Adrenal gland (tissue), 12 donors: ENCODE measurements around the gene TNIK. TPM values are rescaled to one million over a fixed set of nuclear protein-coding genes. Genes with fewer than 3 reads are reported as not detected.
A peak's percentile ranks its signal among the peaks of the same experiment; 100 is the strongest.

Experiments
- DNase-seq, 7 donors: peaks; one replicate each; pipeline ENCODE4 v3.0.0-alpha.2; 2019 to 2020
- H3K27ac ChIP-seq, 5 donors: fragments of 200-600 bp; sonication (generic) in 4 of 5; 1 replicate in 3 of 5; 2 replicates in 2 of 5; pipeline versions ENCODE4 v1.5.1 to v1.8.0; 2016 to 2020; ENCODE audit warnings: mild to moderate bottlenecking in 1 of 5
- H3K27me3 ChIP-seq: fragments of 200-600 bp; 2 replicates; pipeline ENCODE4 v1.8.0; 2021
- H3K36me3 ChIP-seq, 2 donors: fragments of 200-600 bp; replicated peaks in 1 of 2; 1 replicate in 1 of 2; 2 replicates in 1 of 2; pipeline versions ENCODE4 v1.5.1 to v1.8.0; 2018 to 2022
- H3K4me1 ChIP-seq, 2 donors: fragments of 200-600 bp; replicated peaks in 1 of 2; 1 replicate in 1 of 2; 2 replicates in 1 of 2; pipeline versions ENCODE4 v1.5.1 to v1.8.0; 2018 to 2021
- H3K4me3 ChIP-seq, 4 donors: fragments of 200-600 bp; sonication (generic) in 3 of 4; one replicate each; pipeline ENCODE4 v1.5.1; 2016 to 2018
- H3K9me3 ChIP-seq, 3 donors: fragments of 200-600 bp; sonication (generic) in 1 of 3; replicated peaks in 1 of 3; 1 replicate in 2 of 3; 2 replicates in 1 of 3; pipeline versions ENCODE4 v1.5.1 to v1.8.0; 2016 to 2021
- POLR2A ChIP-seq, 2 donors: fragments of 450-650 bp; IDR thresholded peaks; one replicate each; pipeline ENCODE4 v1.6.1; 2017; ENCODE audit warnings: antibody characterized with exemption in 2 of 2, mild to moderate bottlenecking in 2 of 2, moderate library complexity in 1 of 2
- WGBS, 4 donors: extraction: QIAGEN DNeasy Blood & Tissue Kit in 2 of 4; methylation state at CpG; one replicate each; pipeline versions ENCODE4 v1.1.5 to v1.1.7; 2013 to 2017; 5-methylcytosine and 5-hydroxymethylcytosine counted together
- intact Hi-C, 2 donors: fragments of 100-400 bp; cut with DNase I; formaldehyde crosslinking; loops; one replicate each; pipeline versions ENCODE4 v1.14.1 to v1.15.0; 2022 to 2023
- polyA plus RNA-seq, 3 donors: library from polyadenylated mRNA; stranded (reverse); fragments of 200-250 nt in 2 of 3; fragments of 350-450 nt in 1 of 3; fragmentation: Illumina TruSeq in 1 of 3; extraction: RNeasy Lipid Tissue Mini Kit (QIAGEN cat#74804) in 1 of 3; gene quantifications; one replicate each; pipeline ENCODE4 v1.2.3, GENCODE V29; 2013 to 2014
- total RNA-seq, 9 donors: library from RNA; depleted of rRNA in 4 of 9; stranded (reverse); fragments of >200 nt in 4 of 9; fragments of 120-200 nt in 1 of 9; fragmentation: NEBNext Ultra II Directional in 1 of 9; extraction: Animal tissue kit (Norgen Biotek cat#: 25700) in 1 of 9; gene quantifications; one replicate each; pipeline versions ENCODE4 v1.1.0 to v1.2.4, GENCODE V29; 2013 to 2023
- TF ChIP-seq, protein P1 (sequence below), 6 experiments: fragments of 450-650 bp in 4 of 6; fragments of 200-600 bp in 2 of 6; sonication (generic) in 1 of 6; IDR thresholded peaks; 1 replicate in 5 of 6; 2 replicates in 1 of 6; pipeline versions ENCODE4 v1.5.1 to v1.8.0; 2016 to 2021; ENCODE audit warnings: antibody characterized with exemption in 6 of 6, mild to moderate bottlenecking in 2 of 6, moderate library complexity in 1 of 6
- donor health status: healthy with polysubstance abuse.
- donor health status: Bipolar disorder and iron deficiency.
- donor health status: DM: yes; HTN: yes; CAD: no.
- donor health status: DM: no; HTN: no; CAD: no.
- donor health status: DM: no; HTN: no; CAD: no.
- donor health status: DM: yes; HTN: yes; CAD: no.

TNIK gene
- total and polyA plus RNA-seq, 12 donors: 4.9 to 33.1 (median 10.7) TPM

DNA sequence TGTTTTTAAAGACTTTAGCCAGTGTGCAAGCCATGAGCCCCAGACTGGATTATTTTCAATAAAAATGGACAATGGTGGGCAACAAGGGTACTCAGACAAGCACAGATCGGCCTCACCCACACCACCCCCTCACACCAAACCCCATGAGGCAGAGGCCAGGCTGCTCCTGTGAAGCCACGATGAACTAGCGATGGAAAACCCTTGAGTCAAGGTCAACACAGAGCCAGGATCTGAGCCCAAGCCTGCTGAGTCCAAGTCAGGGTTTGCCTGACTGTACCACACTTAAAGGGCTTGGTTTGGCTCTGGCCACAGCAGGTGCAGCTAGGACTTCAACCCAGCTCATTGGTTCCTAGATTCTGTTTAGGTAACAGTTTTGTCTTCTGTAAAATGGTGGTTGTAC is 302.2 kb downstream of the TNIK start:
- Histone ChIP-seq H3K4me3 (no peak overlapping the region), H3K36me3 (no peaks in the 10 kb centered on the region), H3K27me3 (no peaks in the 10 kb centered on the region), H3K9me3 (peaks cover 0 to 3% (median 0%) of the 10 kb centered on the region in 3 donors), H3K27ac (no peak overlapping the region), H3K4me1 (no peaks in the 10 kb centered on the region)
- no peak for TF ChIP-seq POLR2A (IDR thresholded peaks at IDR 0.05)
- TF ChIP-seq, protein P1, sequence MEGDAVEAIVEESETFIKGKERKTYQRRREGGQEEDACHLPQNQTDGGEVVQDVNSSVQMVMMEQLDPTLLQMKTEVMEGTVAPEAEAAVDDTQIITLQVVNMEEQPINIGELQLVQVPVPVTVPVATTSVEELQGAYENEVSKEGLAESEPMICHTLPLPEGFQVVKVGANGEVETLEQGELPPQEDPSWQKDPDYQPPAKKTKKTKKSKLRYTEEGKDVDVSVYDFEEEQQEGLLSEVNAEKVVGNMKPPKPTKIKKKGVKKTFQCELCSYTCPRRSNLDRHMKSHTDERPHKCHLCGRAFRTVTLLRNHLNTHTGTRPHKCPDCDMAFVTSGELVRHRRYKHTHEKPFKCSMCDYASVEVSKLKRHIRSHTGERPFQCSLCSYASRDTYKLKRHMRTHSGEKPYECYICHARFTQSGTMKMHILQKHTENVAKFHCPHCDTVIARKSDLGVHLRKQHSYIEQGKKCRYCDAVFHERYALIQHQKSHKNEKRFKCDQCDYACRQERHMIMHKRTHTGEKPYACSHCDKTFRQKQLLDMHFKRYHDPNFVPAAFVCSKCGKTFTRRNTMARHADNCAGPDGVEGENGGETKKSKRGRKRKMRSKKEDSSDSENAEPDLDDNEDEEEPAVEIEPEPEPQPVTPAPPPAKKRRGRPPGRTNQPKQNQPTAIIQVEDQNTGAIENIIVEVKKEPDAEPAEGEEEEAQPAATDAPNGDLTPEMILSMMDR (IDR thresholded peaks at IDR 0.05): no peak
- 63 to 77% (median 70%) methylated on average over 3 of the region's 3 CpGs for WGBS, 4 donors
- intact Hi-C loops: no loop called here
- DNase-seq: peak in 1 of 7 donors; percentile 20

GRCh38 chr3:171157286-171157685 is 302.9 kb downstream of the TNIK start:
- no peaks in the 10 kb centered on the region for H3K36me3 ChIP-seq
- peak in 3 of 7 donors; percentile 33 to 49 (median 40) for DNase-seq
- no peaks in the 10 kb centered on the region for H3K27me3 ChIP-seq
- no peak for TF ChIP-seq POLR2A (IDR thresholded peaks at IDR 0.05)
- TF ChIP-seq, protein P1 (IDR thresholded peaks at IDR 0.05): no peak
- H3K4me3 ChIP-seq: no peak overlapping the region
- H3K27ac ChIP-seq: peak overlapping the region in 1 of 5 donors; percentile 44
- H3K9me3 ChIP-seq: no peaks in the 10 kb centered on the region
- WGBS, 4 donors: 61 to 87% (median 69%) methylated on average over 14 of the region's 14 CpGs
- intact Hi-C loops: no loop called here
- no peaks in the 10 kb centered on the region for H3K4me1 ChIP-seq

DNA sequence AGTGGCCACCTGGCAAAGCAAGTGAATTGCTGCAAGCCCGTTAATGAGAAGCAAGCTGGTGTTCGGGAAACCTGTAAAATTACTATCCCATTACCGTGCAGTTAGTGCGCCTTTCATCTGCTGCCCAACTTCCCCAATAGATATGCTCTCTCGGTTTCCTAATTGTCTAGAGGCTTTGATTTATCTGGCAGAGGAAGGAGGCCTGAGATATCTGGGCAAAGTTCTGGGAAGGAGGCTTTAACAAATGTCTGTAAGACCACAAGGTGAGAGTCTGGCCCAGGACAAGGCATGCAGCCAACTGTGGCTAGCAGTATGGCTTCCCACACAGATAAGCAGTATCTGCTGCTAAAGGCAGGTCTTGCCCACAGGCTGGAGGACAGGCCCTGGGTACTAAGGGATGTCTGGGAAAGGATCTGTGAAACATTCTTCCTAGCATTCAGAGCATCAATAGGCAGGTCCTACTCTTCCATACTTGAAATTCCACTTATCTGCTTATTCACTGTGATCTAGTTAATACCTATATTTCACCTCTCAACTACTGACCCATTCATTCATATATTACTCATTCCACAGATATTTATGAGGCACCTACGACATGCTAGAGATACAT is 303.7 kb downstream of the TNIK start:
- 83 to 89% (median 87%) methylated on average over 6 of the region's 6 CpGs for WGBS, 4 donors
- Histone ChIP-seq H3K27me3 (no peaks in the 10 kb centered on the region), H3K4me1 (no peaks in the 10 kb centered on the region), H3K9me3 (no peaks in the 10 kb centered on the region), H3K36me3 (no peaks in the 10 kb centered on the region), H3K27ac (no peak overlapping the region), H3K4me3 (no peak overlapping the region)
- DNase-seq: no peak
- TF ChIP-seq POLR2A (IDR thresholded peaks at IDR 0.05): no peak
- TF ChIP-seq, protein P1 (IDR thresholded peaks at IDR 0.05): no peak
- intact Hi-C loops: no loop called here

GRCh38 chr3:171155122-171155700 is 305.0 kb downstream of the TNIK start:
- 95 to 97% (median 96%) methylated on average over 4 of the region's 4 CpGs for WGBS, 4 donors
- TF ChIP-seq, protein P1 (IDR thresholded peaks at IDR 0.05): no peak
- no peak for TF ChIP-seq POLR2A (IDR thresholded peaks at IDR 0.05)
- intact Hi-C loops: no loop called here

More at GRCh38 chr3:171155122-171155700, 305.0 kb downstream of the TNIK start:
- Histone ChIP-seq H3K9me3 (no peaks in the 10 kb centered on the region), H3K4me1 (peaks cover 6 to 9% of the 10 kb centered on the region in 2 donors), H3K36me3 (no peaks in the 10 kb centered on the region), H3K27ac (no peak overlapping the region), H3K27me3 (no peaks in the 10 kb centered on the region), H3K4me3 (no peak overlapping the region)
- DNase-seq: no peak
